HCT116 (cell line): Measurements from ENCODE around the gene AFDN. TPM values are rescaled to one million over a fixed set of nuclear protein-coding genes. Genes with fewer than 3 reads are reported as not detected.

Experiments
- ATAC-seq: fragments of 200-7000 bp; cut with Tn5 transposase; 2 replicates; pipeline ENCODE4 v1.9.1; 2020; ENCODE audit warnings: mild to moderate bottlenecking, moderate library complexity
- BruUV-seq: library from RNA; stranded (reverse); fragments of 400-500 nt; replicated peaks from 2 replicates; lab custom pipeline; 2021; lab: Mats Ljungman, UMichigan
- CTCF ChIA-PET: fragments of 300-600 bp; sonication (Branson Sonifier 250); formaldehyde crosslinking; loops from one replicate; lab custom pipeline; 2021; ENCODE audit warnings: antibody characterized with exemption; lab: Charles Lee
- POLR2A ChIA-PET: fragments of 300-600, 350-600 bp; sonication (Branson Sonifier 250); formaldehyde crosslinking; loops from one replicate; lab custom pipeline; 2021; ENCODE audit warnings: antibody characterized with exemption; lab: Charles Lee
- RAD21 ChIA-PET, 2 experiments: fragments of 300-600 bp; sonication (Branson Sonifier 250); formaldehyde crosslinking; loops; one replicate each; lab custom pipeline; 2023; ENCODE audit warnings: low total read pairs in 2 of 2; ENCODE audit not compliant: uncharacterized antibody in 2 of 2, unreplicated experiment in 2 of 2, low non-redundant PET in 1 of 2; lab: Charles Lee
- DNase-seq: peaks from one replicate; pipeline ENCODE4 v3.0.0-alpha.2; 2010; ENCODE audit warnings: low read depth, low spot score
- H2AFZ ChIP-seq: fragments of 200-600 bp; shearing (Covaris generic), sonication (generic); 2 replicates; pipeline ENCODE4 v1.6.1; 2017; ENCODE audit warnings: low read depth, mixed run types, mixed read lengths, antibody characterized with exemption, low read length; ENCODE audit not compliant: poor library complexity, severe bottlenecking
- H3K27ac ChIP-seq: 2 replicates; pipeline ENCODE4 v1.5.1; 2012; ENCODE audit warnings: low read depth, low read length
- H3K27me3 ChIP-seq: fragments of 200-600 bp; sonication (generic); 2 replicates; pipeline ENCODE4 v1.6.1; 2016; ENCODE audit warnings: mixed run types, low read length, mixed read lengths; ENCODE audit not compliant: insufficient read depth
- H3K36me3 ChIP-seq, 2 experiments: fragments of 200-500 bp in 1 of 2; fragments of 200-600 bp in 1 of 2; sonication (Bioruptor generic) in 1 of 2; sonication (generic) in 1 of 2; 2 replicates each; pipeline versions ENCODE4 v1.5.1 to v1.6.1; 2014 to 2016; ENCODE audit warnings: low read length in 2 of 2, inconsistent platforms in 1 of 2, mixed read lengths in 1 of 2, mixed run types in 1 of 2; ENCODE audit not compliant: insufficient read depth in 2 of 2, control insufficient read depth in 1 of 2
- H3K4me1 ChIP-seq, 2 experiments: fragments of 200-600 bp in 1 of 2; sonication (generic) in 1 of 2; 2 replicates each; pipeline versions ENCODE4 v1.5.1 to v1.6.1; 2012 to 2017; ENCODE audit warnings: low read length in 2 of 2, inconsistent platforms in 1 of 2, mild to moderate bottlenecking in 1 of 2, mixed read lengths in 1 of 2, mixed run types in 1 of 2, moderate library complexity in 1 of 2; ENCODE audit not compliant: insufficient read depth in 2 of 2, control insufficient read depth in 1 of 2
- H3K4me2 ChIP-seq: fragments of 200-600 bp; sonication (generic); 2 replicates; pipeline ENCODE4 v1.6.1; 2017; ENCODE audit warnings: mixed run types, low read length, mixed read lengths
- H3K4me3 ChIP-seq, 2 experiments: fragments of 200-600 bp in 1 of 2; sonication (generic) in 1 of 2; replicated peaks in 1 of 2; 2 replicates each; pipeline ENCODE4 v1.5.1; 2011 to 2016; ENCODE audit warnings: low read length in 2 of 2, control low read depth in 1 of 2, low read depth in 1 of 2, mild to moderate bottlenecking in 1 of 2, mixed read lengths in 1 of 2, mixed run types in 1 of 2
- H3K79me2 ChIP-seq: fragments of 200-600 bp; sonication (generic); 2 replicates; pipeline ENCODE4 v1.6.1; 2017; ENCODE audit warnings: mild to moderate bottlenecking, mixed run types, low read length, moderate library complexity, mixed read lengths; ENCODE audit not compliant: insufficient read depth
- H3K9ac ChIP-seq: fragments of 200-600 bp; sonication (generic); 2 replicates; pipeline ENCODE4 v1.6.1; 2016; ENCODE audit warnings: low read length, mixed read lengths
- H3K9me2 ChIP-seq: fragments of 200-600 bp; sonication (generic), shearing (Covaris generic); 2 replicates; pipeline ENCODE4 v1.6.1; 2017; ENCODE audit warnings: mixed run types, mild to moderate bottlenecking, moderate library complexity; ENCODE audit not compliant: insufficient read depth
- H3K9me3 ChIP-seq, 2 experiments: fragments of 200-500 bp in 1 of 2; fragments of 200-600 bp in 1 of 2; sonication (Bioruptor generic) in 1 of 2; sonication (generic) in 1 of 2; 2 replicates each; pipeline ENCODE4 v1.6.1; 2014 to 2017; ENCODE audit warnings: low read length in 2 of 2, mixed read lengths in 2 of 2, inconsistent platforms in 1 of 2, low read depth in 1 of 2, mild to moderate bottlenecking in 1 of 2, mixed run types in 1 of 2, moderate library complexity in 1 of 2; ENCODE audit not compliant: control insufficient read depth in 1 of 2, insufficient read depth in 1 of 2
- H4K20me1 ChIP-seq: fragments of 200-600 bp; sonication (generic), shearing (Covaris generic); 2 replicates; pipeline ENCODE4 v1.6.1; 2017; ENCODE audit warnings: mixed run types, mild to moderate bottlenecking, moderate library complexity; ENCODE audit not compliant: insufficient read depth
- ELF1 ChIP-seq: IDR thresholded peaks from 2 replicates; pipeline ENCODE4 v1.6.1; 2012; ENCODE audit warnings: low read depth, borderline replicate concordance
- JUND ChIP-seq: IDR thresholded peaks from 2 replicates; pipeline ENCODE4 v1.6.1; 2012
- RAD21 ChIP-seq: IDR thresholded peaks from 2 replicates; pipeline ENCODE4 v1.6.1; 2012; ENCODE audit warnings: low read depth, mild to moderate bottlenecking
- REST ChIP-seq: IDR thresholded peaks from 2 replicates; pipeline ENCODE4 v1.6.1; 2012; ENCODE audit warnings: low read depth
- SP1 ChIP-seq: IDR thresholded peaks from 2 replicates; pipeline ENCODE4 v1.6.1; 2012; ENCODE audit warnings: low read depth
- ZNF274 ChIP-seq: fragments of 200-500 bp; sonication (Bioruptor generic); IDR thresholded peaks from 2 replicates; pipeline ENCODE4 v1.6.1; 2014; ENCODE audit warnings: mild to moderate bottlenecking, low read depth, low read length, inconsistent platforms
- intact Hi-C: fragments of 100-400 bp; cut with micrococcal nuclease; formaldehyde crosslinking; loops from 2 replicates; pipeline ENCODE4 v1.10.0; 2022
- total RNA-seq: library from RNA; stranded (reverse); gene quantifications from one replicate; pipeline ENCODE4 v1.2.1, GENCODE V29; 2021; ENCODE audit not compliant: unreplicated experiment

Gene AFDN
- total RNA-seq, 1 experiment from 2014 or later, result 59.4 TPM

DNA sequence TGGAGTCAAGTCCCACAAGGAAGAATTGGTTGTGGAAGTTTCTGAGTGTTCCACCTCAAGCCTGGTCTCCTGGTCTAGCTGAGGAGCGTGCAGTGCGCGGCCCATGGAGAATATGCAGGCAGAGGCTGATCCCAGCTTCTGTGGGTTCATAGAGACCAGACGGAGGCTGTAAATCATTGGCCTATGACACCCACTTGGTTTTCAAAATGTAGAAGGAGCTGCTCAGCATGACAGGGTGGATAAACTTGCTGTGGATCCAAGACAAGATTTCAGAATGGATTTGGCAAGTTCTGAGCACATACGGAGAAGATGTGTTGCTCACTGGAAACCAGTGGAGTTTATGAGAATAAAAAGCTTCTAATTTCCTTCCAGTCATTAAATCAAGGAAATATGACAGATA, 171.5 kb downstream of the AFDN start:
- Histone ChIP-seq H3K4me3 (no peak overlapping the region), H4K20me1 (no peaks in the 10 kb centered on the region), H3K9me3 (no peaks in the 10 kb centered on the region), H3K27ac (no peak overlapping the region), H3K79me2 (no peaks in the 10 kb centered on the region), H3K4me1 (no peaks in the 10 kb centered on the region), H3K4me2 (no peak overlapping the region), H2AFZ (no peak overlapping the region), H3K9me2 (no peaks in the 10 kb centered on the region), H3K27me3 (peaks cover 16% of the 10 kb centered on the region), H3K9ac (no peak overlapping the region), H3K36me3 (no peaks in the 10 kb centered on the region)
- ATAC-seq (no peak), DNase-seq (no peak)
- ChIA-PET CTCF (no interaction called here), RAD21 (no interaction called here), POLR2A (no interaction called here)
- intact Hi-C loops, result no loop called here
- no TSS peak for BruUV-seq
- TF ChIP-seq REST (no peak), SP1 (no peak)

DNA sequence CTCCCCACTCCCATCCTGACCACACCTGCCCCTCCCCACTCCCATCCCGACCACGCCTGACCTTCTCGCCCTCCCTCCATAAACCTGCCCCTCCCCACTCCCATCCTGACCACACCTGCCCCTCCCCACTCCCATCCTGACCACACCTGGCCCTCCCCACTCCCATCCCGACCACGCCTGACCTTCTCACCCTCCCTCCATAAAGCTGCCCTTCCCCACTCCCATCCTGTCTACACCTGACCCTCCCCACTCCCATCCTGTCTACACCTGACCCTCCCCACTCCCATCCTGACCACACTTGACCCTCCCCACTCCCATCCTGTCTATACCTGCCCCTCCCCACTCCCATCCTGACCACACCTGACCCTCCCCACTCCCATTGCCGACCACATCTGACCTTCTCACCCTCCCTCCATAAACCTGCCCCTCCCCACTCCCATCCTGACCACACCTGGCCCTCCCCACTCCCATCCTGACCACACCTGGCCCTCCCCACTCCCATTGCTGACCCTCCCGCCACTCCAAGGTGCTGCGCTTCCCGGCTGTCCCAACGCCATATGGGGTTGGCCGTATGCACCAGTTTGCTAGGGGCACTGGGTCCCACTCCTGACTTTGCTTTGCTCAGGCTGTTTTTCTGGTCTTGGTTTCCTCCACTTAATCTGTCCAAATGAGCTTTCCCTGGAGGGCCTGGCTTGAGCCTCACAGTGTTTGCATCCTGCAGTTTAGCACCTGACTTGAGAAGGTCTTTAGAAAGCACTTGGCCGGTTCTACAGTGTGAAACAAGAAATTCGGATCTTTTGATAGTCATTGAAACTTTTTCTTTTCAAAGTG, 173.7 kb downstream of the AFDN start:
- DNase-seq (no peak), ATAC-seq (no peak)
- ChIA-PET CTCF (no interaction called here), POLR2A (no interaction called here), RAD21 (interaction anchor here in 1 of 2 experiments (0.6 kb wide), 1 partner anchor 60 kb away, joined by 6 read pairs; no protein-coding TSS in a partner anchor)
- Histone ChIP-seq H3K36me3 (no peaks in the 10 kb centered on the region), H3K27ac (no peak overlapping the region), H3K9me3 (no peaks in the 10 kb centered on the region), H3K27me3 (peaks cover 38% of the 10 kb centered on the region), H4K20me1 (no peaks in the 10 kb centered on the region), H3K9me2 (no peaks in the 10 kb centered on the region), H3K4me3 (no peak overlapping the region), H2AFZ (no peak overlapping the region), H3K4me2 (no peak overlapping the region), H3K9ac (no peak overlapping the region), H3K4me1 (no peaks in the 10 kb centered on the region), H3K79me2 (no peaks in the 10 kb centered on the region)
- intact Hi-C loops, result no loop called here
- TF ChIP-seq ELF1, result no peak
- no peak for TF ChIP-seq RAD21
- TF ChIP-seq REST, result no peak
- TF ChIP-seq JUND, result no peak
- no peak for TF ChIP-seq ZNF274
- no TSS peak for BruUV-seq
